ENCODE data around the gene GNB5.
A peak's percentile ranks its signal among the peaks of the same experiment; 100 is the strongest.

GNB5 gene

DNA sequence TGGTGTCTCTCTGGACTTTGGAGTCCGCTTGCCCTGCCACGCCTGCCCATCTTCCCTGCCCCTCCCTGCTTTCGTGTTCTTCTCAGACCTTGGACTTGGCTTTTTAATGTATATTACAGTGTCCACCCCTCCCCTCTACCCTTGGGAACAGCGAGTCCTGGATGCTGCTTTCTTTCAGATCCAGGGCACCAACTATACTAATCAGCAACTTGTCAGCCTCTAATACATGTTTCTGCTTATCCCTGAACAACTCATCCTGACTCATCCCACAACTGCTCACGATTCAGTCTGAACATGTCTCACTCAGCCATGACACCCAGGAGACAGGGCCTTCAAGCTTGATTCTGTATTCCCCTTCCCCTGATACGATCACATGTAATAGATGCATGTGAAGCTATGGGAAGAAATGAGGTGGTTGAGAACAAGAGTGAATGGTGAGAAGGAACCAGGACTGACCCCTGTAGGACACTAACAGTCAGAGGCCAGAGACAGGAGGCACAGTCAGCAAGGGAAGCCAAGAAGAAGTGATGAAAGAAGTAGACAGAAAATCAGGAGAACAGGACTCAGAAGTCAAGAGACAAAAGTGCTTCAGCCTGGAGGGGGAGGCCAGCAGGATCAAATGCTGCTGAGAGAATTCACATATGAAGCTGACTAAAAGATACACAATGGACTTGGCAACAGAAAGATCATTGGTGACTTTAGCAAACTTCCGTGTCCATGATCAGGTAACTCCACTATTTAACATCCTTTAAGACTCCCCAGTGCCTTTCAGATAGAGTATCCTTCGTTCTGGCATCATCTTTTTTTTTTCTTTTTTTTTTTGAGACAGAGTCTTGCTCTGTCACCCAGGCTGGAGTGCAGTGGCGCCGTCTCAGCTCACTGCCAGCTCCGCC, 114.1 kb downstream of the GNB5 start:
- Histone ChIP-seq H3K4me3 (ENCODE audit: low read depth, low read length) (no peak overlapping the region), H3K27me3 (ENCODE audit: control insufficient read depth, insufficient read depth, low read length) (no peaks in the 10 kb centered on the region), H3K4me1 (no peaks in the 10 kb centered on the region), H3K79me2 (no peaks in the 10 kb centered on the region), H2AFZ (no peak overlapping the region), H3K4me2 (ENCODE audit: low read length) (no peak overlapping the region), H3K9ac (no peak overlapping the region), H3K27ac (no peak overlapping the region), H3K9me3 (ENCODE audit: control insufficient read depth, low read length) (no peaks in the 10 kb centered on the region), H3K36me3 (ENCODE audit: control insufficient read depth, insufficient read depth, low read length) (no peaks in the 10 kb centered on the region)
- TF ChIP-seq, protein P1, sequence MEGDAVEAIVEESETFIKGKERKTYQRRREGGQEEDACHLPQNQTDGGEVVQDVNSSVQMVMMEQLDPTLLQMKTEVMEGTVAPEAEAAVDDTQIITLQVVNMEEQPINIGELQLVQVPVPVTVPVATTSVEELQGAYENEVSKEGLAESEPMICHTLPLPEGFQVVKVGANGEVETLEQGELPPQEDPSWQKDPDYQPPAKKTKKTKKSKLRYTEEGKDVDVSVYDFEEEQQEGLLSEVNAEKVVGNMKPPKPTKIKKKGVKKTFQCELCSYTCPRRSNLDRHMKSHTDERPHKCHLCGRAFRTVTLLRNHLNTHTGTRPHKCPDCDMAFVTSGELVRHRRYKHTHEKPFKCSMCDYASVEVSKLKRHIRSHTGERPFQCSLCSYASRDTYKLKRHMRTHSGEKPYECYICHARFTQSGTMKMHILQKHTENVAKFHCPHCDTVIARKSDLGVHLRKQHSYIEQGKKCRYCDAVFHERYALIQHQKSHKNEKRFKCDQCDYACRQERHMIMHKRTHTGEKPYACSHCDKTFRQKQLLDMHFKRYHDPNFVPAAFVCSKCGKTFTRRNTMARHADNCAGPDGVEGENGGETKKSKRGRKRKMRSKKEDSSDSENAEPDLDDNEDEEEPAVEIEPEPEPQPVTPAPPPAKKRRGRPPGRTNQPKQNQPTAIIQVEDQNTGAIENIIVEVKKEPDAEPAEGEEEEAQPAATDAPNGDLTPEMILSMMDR (IDR thresholded peaks at IDR 0.05) = no peak

DNA sequence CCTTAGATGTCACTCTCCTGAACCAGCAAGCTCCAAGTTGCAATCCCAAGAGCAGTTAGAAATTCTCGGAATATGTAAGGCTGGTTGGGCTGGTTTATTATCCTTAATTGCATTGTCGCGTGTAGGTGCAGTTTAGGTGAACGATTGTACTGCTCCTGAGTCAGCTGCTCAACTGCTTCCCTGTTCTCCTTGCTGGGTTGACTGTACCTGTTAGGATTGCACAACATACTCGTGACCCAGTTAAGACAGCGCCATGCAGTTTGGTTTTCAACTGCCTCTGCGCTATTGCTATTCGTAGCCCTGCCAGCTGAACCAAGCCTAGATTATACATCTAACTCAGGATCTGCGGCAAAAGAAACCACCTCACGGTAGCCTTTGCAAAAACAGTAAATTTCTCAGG, 119.6 kb downstream of the GNB5 start:
- Histone ChIP-seq H3K4me2 (ENCODE audit: low read length) (peak overlapping the region; percentile 19), H3K9me3 (ENCODE audit: control insufficient read depth, low read length) (no peaks in the 10 kb centered on the region), H3K4me1 (no peaks in the 10 kb centered on the region), H3K27me3 (ENCODE audit: control insufficient read depth, insufficient read depth, low read length) (no peaks in the 10 kb centered on the region), H3K79me2 (no peaks in the 10 kb centered on the region), H3K27ac (no peak overlapping the region), H3K4me3 (ENCODE audit: low read depth, low read length) (no peak overlapping the region), H2AFZ (no peak overlapping the region), H3K36me3 (ENCODE audit: control insufficient read depth, insufficient read depth, low read length) (no peaks in the 10 kb centered on the region), H3K9ac (no peak overlapping the region)
- TF ChIP-seq, protein P1 (IDR thresholded peaks at IDR 0.05) = no peak

DNA sequence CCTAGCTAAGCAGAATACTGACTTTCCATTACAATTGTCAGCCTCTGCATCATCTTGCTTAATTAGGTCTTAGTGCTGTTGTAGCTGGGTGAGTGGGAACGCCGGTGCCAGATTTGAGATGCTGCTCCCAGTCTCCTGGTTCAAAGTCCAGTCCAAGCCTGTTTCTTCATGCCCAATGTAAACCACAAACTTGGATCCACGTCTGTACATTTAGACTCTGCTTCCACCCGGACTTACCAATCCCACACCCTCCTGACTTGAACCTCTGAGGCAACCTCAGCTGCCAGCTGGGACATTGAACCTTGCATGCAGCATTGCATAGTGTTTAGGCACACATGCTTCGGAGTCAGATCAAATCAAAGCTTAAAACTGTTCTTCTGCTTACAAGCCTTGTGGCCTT, 121.6 kb downstream of the GNB5 start:
- no peak overlapping the region for H2AFZ ChIP-seq
- no peaks in the 10 kb centered on the region for H3K9me3 ChIP-seq (ENCODE audit: control insufficient read depth, low read length)
- H3K4me1 ChIP-seq = no peaks in the 10 kb centered on the region
- no peak overlapping the region for H3K4me2 ChIP-seq (ENCODE audit: low read length)
- H3K9ac ChIP-seq = no peak overlapping the region
- no peaks in the 10 kb centered on the region for H3K79me2 ChIP-seq
- no peak overlapping the region for H3K27ac ChIP-seq
- TF ChIP-seq, protein P1 (IDR thresholded peaks at IDR 0.05) = no peak
- no peaks in the 10 kb centered on the region for H3K27me3 ChIP-seq (ENCODE audit: control insufficient read depth, insufficient read depth, low read length)
- H3K36me3 ChIP-seq (ENCODE audit: control insufficient read depth, insufficient read depth, low read length) = no peaks in the 10 kb centered on the region
- H3K4me3 ChIP-seq (ENCODE audit: low read depth, low read length) = no peak overlapping the region

DNA sequence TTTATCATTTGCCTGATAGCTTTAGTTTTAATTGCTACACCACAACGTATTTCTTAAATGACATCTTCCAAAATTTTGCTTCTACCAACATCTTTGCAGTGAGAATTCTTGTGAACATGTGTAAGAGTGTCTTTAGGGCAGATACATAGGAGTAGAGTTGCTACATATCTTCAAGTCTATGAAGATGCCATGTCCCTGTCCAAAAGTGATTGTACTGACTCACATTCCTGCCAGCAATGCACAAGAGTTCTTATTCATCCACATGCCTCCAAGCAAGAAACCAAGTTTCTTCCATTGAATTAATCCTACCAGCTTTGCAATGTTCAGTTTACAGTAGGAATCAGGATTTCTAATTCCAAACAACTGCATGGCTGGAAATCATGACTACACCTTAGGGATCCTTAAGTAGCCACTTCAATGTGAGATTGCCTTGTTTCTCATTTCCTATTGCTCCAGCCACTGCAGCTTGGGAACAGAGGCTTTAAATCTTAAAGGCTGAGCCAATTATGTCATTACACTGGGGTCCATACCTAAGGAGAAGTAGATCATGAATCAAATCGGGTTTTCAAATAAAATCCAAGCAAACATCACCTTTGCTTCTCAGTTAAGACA, 123.1 kb downstream of the GNB5 start:
- Histone ChIP-seq H3K4me3 (ENCODE audit: low read depth, low read length) (no peak overlapping the region), H3K4me2 (ENCODE audit: low read length) (no peak overlapping the region), H3K27ac (no peak overlapping the region), H3K36me3 (ENCODE audit: control insufficient read depth, insufficient read depth, low read length) (no peaks in the 10 kb centered on the region), H2AFZ (no peak overlapping the region), H3K79me2 (no peaks in the 10 kb centered on the region), H3K27me3 (ENCODE audit: control insufficient read depth, insufficient read depth, low read length) (no peaks in the 10 kb centered on the region), H3K9me3 (ENCODE audit: control insufficient read depth, low read length) (no peaks in the 10 kb centered on the region), H3K4me1 (no peaks in the 10 kb centered on the region), H3K9ac (no peak overlapping the region)
- TF ChIP-seq, protein P1 (IDR thresholded peaks at IDR 0.05) = no peak
